Endodermal cell (in vitro differentiated cells): ENCODE data around the gene ABCF3. TPM values are rescaled to one million over a fixed set of nuclear protein-coding genes. Genes with fewer than 3 reads are reported as not detected.

ENCODE experiments used
- DNase-seq: peaks from one replicate; pipeline ENCODE4 v3.0.0-alpha.2; 2017
- H3K27ac ChIP-seq: 2 replicates; pipeline ENCODE4 v1.5.1; 2013; ENCODE audit warnings: mild to moderate bottlenecking, low read depth, low read length, moderate library complexity
- H3K27me3 ChIP-seq: 2 replicates; pipeline ENCODE4 v1.6.1; 2013; ENCODE audit warnings: mild to moderate bottlenecking, low read length, moderate library complexity; ENCODE audit not compliant: insufficient read depth, control insufficient read depth, poor library complexity, severe bottlenecking
- H3K36me3 ChIP-seq: 2 replicates; pipeline ENCODE4 v1.7.0; 2013; ENCODE audit warnings: mild to moderate bottlenecking, low read length, moderate library complexity; ENCODE audit not compliant: control insufficient read depth, insufficient read depth
- H3K4me1 ChIP-seq: one replicate; pipeline ENCODE4 v1.7.0; 2013; ENCODE audit warnings: low read length; ENCODE audit not compliant: control insufficient read depth, insufficient read depth
- H3K4me3 ChIP-seq: 2 replicates; pipeline ENCODE4 v1.5.1; 2013; ENCODE audit warnings: mild to moderate bottlenecking, low read length, moderate library complexity
- H3K9ac ChIP-seq: 2 replicates; pipeline ENCODE4 v1.6.1; 2013; ENCODE audit warnings: mild to moderate bottlenecking, low read length, moderate library complexity; ENCODE audit not compliant: poor library complexity, severe bottlenecking; ENCODE audit errors: extremely low read depth
- H3K9me3 ChIP-seq: 2 replicates; pipeline ENCODE4 v1.6.1; 2013; ENCODE audit warnings: mild to moderate bottlenecking, low read length, moderate library complexity; ENCODE audit not compliant: control insufficient read depth
- H3K27ac Mint-ChIP-seq: 2 replicates; pipeline ENCODE4 v1.8.0; 2020; ENCODE audit warnings: mixed read lengths
- H3K27me3 Mint-ChIP-seq: 2 replicates; pipeline ENCODE4 v1.8.0; 2021; ENCODE audit warnings: mild to moderate bottlenecking, mixed read lengths; ENCODE audit not compliant: insufficient read depth
- H3K36me3 Mint-ChIP-seq: 2 replicates; pipeline ENCODE4 v1.8.0; 2020; ENCODE audit warnings: low read depth, mixed read lengths
- H3K4me1 Mint-ChIP-seq: 2 replicates; pipeline ENCODE4 v1.8.0; 2020; ENCODE audit warnings: mixed read lengths
- H3K4me3 Mint-ChIP-seq: 2 replicates; pipeline ENCODE4 v1.8.0; 2020; ENCODE audit warnings: mild to moderate bottlenecking, moderate library complexity, mixed read lengths
- H3K9me3 Mint-ChIP-seq: 2 replicates; pipeline ENCODE4 v1.8.0; 2020; ENCODE audit warnings: mild to moderate bottlenecking, mixed read lengths
- CTCF ChIP-seq: fragments of 200-600 bp; sonication (generic); conservative IDR thresholded peaks from 2 replicates; pipeline ENCODE4 v1.5.0; 2021; ENCODE audit warnings: antibody characterized with exemption, mild to moderate bottlenecking
- WGBS, 2 experiments: methylation state at CpG; one replicate each; pipeline versions ENCODE4 v1.1.5 to v1.1.7; 2013; ENCODE audit warnings: missing lambda C conversion rate in 2 of 2, mixed read lengths in 1 of 2; ENCODE audit not compliant: insufficient coverage in 1 of 2, insufficient read length in 1 of 2; 5-methylcytosine and 5-hydroxymethylcytosine counted together
- total RNA-seq, 2 donors: library from RNA; stranded (reverse); fragmentation: NEBNext Ultra II Directional in 1 of 2; extraction: Animal tissue kit (Norgen Biotek cat#: 25700) in 1 of 2; gene quantifications; 2 replicates in 1 of 2; 3 replicates in 1 of 2; pipeline ENCODE4 v1.2.1, GENCODE V29; 2021

The ABCF3 gene
- total RNA-seq, 2 donors from 2014 or later = 57.6 to 57.8 TPM

GRCh38 chr3:184174284-184174645, 11.7 kb upstream of the ABCF3 start:
- 22% methylated on average over 4 of the region's 4 CpGs; no CpG with 5 or more reads in 1 of the 2 experiments for WGBS, 2 experiments

GRCh38 chr3:184174646-184175492, 11.1 kb upstream of the ABCF3 start, which contains the start of gene AP2M1:
TSS of gene AP2M1 (plus strand) at chr3:184174855. CDS start at chr3:184176994, 2,139 bp downstream.
- H3K27me3 Mint-ChIP-seq = no peaks in the 10 kb centered on the region
- 0% methylated on average over 34 to 73 of the region's 73 CpGs for WGBS, 2 experiments
- no peaks in the 10 kb centered on the region for H3K9me3 Mint-ChIP-seq
- TF ChIP-seq CTCF = no peak
- H3K4me3 ChIP-seq = peak within 1 kb of the TSS; percentile 96
- no peaks in the 10 kb centered on the region for H3K9me3 ChIP-seq
- H3K27ac Mint-ChIP-seq = peak within 1 kb of the TSS; percentile 99
- H3K9ac ChIP-seq = peak within 1 kb of the TSS; percentile 81
- peak; percentile 99 for DNase-seq
- H3K27me3 ChIP-seq = no peaks in the 10 kb centered on the region
- peak within 1 kb of the TSS; percentile 98 for H3K4me3 Mint-ChIP-seq
- H3K36me3 Mint-ChIP-seq = peaks cover 52% of the 10 kb centered on the region
- H3K36me3 ChIP-seq = peaks cover 48% of the 10 kb centered on the region
- H3K4me1 ChIP-seq = peaks cover 15% of the 10 kb centered on the region
- peak within 1 kb of the TSS; percentile 57 for H3K27ac ChIP-seq
- H3K4me1 Mint-ChIP-seq = peaks cover 19% of the 10 kb centered on the region

More at GRCh38 chr3:184174284-184174645, 11.7 kb upstream of the ABCF3 start:
- Histone ChIP-seq H3K27me3 (no peaks in the 10 kb centered on the region), H3K4me3 (no peak overlapping the region), H3K27ac (no peak overlapping the region), H3K9ac (no peak overlapping the region), H3K9me3 (no peaks in the 10 kb centered on the region), H3K4me1 (peaks cover 15% of the 10 kb centered on the region), H3K36me3 (peaks cover 47% of the 10 kb centered on the region)
- peaks cover 50% of the 10 kb centered on the region for H3K36me3 Mint-ChIP-seq
- H3K27me3 Mint-ChIP-seq = no peaks in the 10 kb centered on the region
- peaks cover 19% of the 10 kb centered on the region for H3K4me1 Mint-ChIP-seq
- DNase-seq = peak; percentile 55
- peak overlapping the region; percentile 91 for H3K27ac Mint-ChIP-seq
- H3K4me3 Mint-ChIP-seq = peak overlapping the region; percentile 98
- no peak for TF ChIP-seq CTCF
- H3K9me3 Mint-ChIP-seq = no peaks in the 10 kb centered on the region

DNA sequence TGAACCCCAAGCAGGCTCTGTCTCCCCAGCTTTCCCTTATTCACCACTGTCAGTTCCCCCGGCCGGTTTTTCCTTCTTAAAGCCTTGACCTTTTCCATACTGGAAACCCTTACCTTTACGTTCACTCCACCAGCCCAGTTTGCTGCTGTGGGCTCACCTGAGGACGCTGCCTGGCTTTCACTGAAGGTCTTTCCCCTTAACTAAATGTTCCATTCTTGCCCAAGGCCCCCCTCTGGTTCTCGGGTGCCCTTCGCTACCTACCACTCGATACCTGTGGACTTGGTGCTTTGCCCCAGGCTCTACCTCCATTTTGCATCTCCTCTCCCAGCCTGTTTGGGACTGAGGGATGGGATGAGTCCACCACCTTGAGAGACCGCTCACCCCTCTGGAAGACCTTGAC, 10.5 kb upstream of the ABCF3 start:
- TF ChIP-seq CTCF = no peak
- H3K36me3 ChIP-seq = peaks cover 54% of the 10 kb centered on the region
- H3K4me1 ChIP-seq = peaks cover 15% of the 10 kb centered on the region
- peak overlapping the region; percentile 99 for H3K27ac Mint-ChIP-seq
- DNase-seq = peak; percentile 70
- no peaks in the 10 kb centered on the region for H3K9me3 ChIP-seq
- H3K27me3 ChIP-seq = no peaks in the 10 kb centered on the region
- no peaks in the 10 kb centered on the region for H3K27me3 Mint-ChIP-seq
- no peak overlapping the region for H3K27ac ChIP-seq
- peak overlapping the region; percentile 96 for H3K4me3 ChIP-seq
- no peaks in the 10 kb centered on the region for H3K9me3 Mint-ChIP-seq
- peak overlapping the region; percentile 98 for H3K4me3 Mint-ChIP-seq
- H3K4me1 Mint-ChIP-seq = peaks cover 19% of the 10 kb centered on the region
- peak overlapping the region; percentile 81 for H3K9ac ChIP-seq
- peaks cover 58% of the 10 kb centered on the region for H3K36me3 Mint-ChIP-seq
- WGBS, 2 experiments = 5 to 8% methylated on average over 5 to 8 of the region's 8 CpGs
